ENCODE measurements around the gene VAC14. TPM values are rescaled to one million over a fixed set of nuclear protein-coding genes. Genes with fewer than 3 reads are reported as not detected.

The VAC14 gene
- total and polyA plus RNA-seq, 4 experiments from 2014 or later: 30.0 to 41.8 (median 39.2) TPM

- Histone ChIP-seq H3K27me3 (ENCODE audit: insufficient read depth, low read length) (no peaks in the 10 kb centered on the region), H3K4me3 (ENCODE audit: low read length in 2 of 2) (no peak overlapping the region), H3K4me1 (ENCODE audit: insufficient read depth, low read length) (peaks cover 11% of the 10 kb centered on the region), H3K27ac (ENCODE audit: low read depth, low read length) (no peak overlapping the region), H3K9me3 (ENCODE audit: control insufficient read depth in 1 of 2, low read length in 2 of 2) (no peaks in the 10 kb centered on the region), H3K36me3 (ENCODE audit: insufficient read depth, low read length) (peaks cover 5% of the 10 kb centered on the region)
- H3K27me3 Mint-ChIP-seq: no peaks in the 10 kb centered on the region
- peaks cover 30 to 33% of the 10 kb centered on the region in 2 donors for H3K36me3 Mint-ChIP-seq
- DNase-seq: no peak
- ChIA-PET CTCF (ENCODE audit: partially characterized antibody) (interaction anchor here (1.3 kb wide), 1 partner anchor 22 kb away, joined by 6 read pairs; no protein-coding TSS in a partner anchor), POLR2A (ENCODE audit: partially characterized antibody) (no interaction called here)
- H3K9me3 Mint-ChIP-seq: no peaks in the 10 kb centered on the region
- no peak overlapping the region for H3K4me3 Mint-ChIP-seq
- intact Hi-C loops (cut with micrococcal nuclease): no loop called here
- peak overlapping the region in 1 of 7 donors; percentile 37 for H3K27ac Mint-ChIP-seq
- H3K4me1 Mint-ChIP-seq: peaks cover 4 to 55% (median 9%) of the 10 kb centered on the region in 4 donors
These were observed 51.8 kb downstream of the VAC14 start for GRCh38 chr16:70749006-70749678.

GRCh38 chr16:70747703-70748631, 53.0 kb downstream of the VAC14 start:
- Histone ChIP-seq H3K27me3 (ENCODE audit: insufficient read depth, low read length) (no peaks in the 10 kb centered on the region), H3K4me1 (ENCODE audit: insufficient read depth, low read length) (peaks cover 11% of the 10 kb centered on the region), H3K4me3 (ENCODE audit: low read length in 2 of 2) (no peak overlapping the region), H3K9me3 (ENCODE audit: control insufficient read depth in 1 of 2, low read length in 2 of 2) (no peaks in the 10 kb centered on the region), H3K36me3 (ENCODE audit: insufficient read depth, low read length) (peaks cover 12% of the 10 kb centered on the region), H3K27ac (ENCODE audit: low read depth, low read length) (no peak overlapping the region)
- peaks cover 0 to 4% (median 0%) of the 10 kb centered on the region in 8 donors for H3K9me3 Mint-ChIP-seq
- peak overlapping the region in 3 of 7 donors; percentile 29 to 69 (median 42) for H3K27ac Mint-ChIP-seq
- ChIA-PET CTCF (ENCODE audit: partially characterized antibody) (interaction anchor here (1.3 kb wide), 1 partner anchor 24 kb away, joined by 6 read pairs; no protein-coding TSS in a partner anchor), POLR2A (ENCODE audit: partially characterized antibody) (no interaction called here)
- no peak for DNase-seq
- intact Hi-C loops (cut with micrococcal nuclease): loop anchor here (1.0 kb wide), 1 partner anchor 11 kb away; no protein-coding TSS in a partner anchor
- peaks cover 4 to 52% (median 9%) of the 10 kb centered on the region in 4 donors for H3K4me1 Mint-ChIP-seq
- H3K4me3 Mint-ChIP-seq: peak overlapping the region in 1 of 8 donors; percentile 10
- H3K36me3 Mint-ChIP-seq: peaks cover 39 to 42% of the 10 kb centered on the region in 2 donors
- H3K27me3 Mint-ChIP-seq: no peaks in the 10 kb centered on the region

- peaks cover 4 to 45% (median 9%) of the 10 kb centered on the region in 4 donors for H3K4me1 Mint-ChIP-seq
- POLR2A ChIA-PET (ENCODE audit: partially characterized antibody): interaction anchor here (0.7 kb wide), 1 partner anchor 9 kb away, joined by 3 read pairs; no protein-coding TSS in a partner anchor
- peaks cover 12% of the 10 kb centered on the region for H3K36me3 ChIP-seq (ENCODE audit: insufficient read depth, low read length)
These were observed 54.1 kb downstream of the VAC14 start for GRCh38 chr16:70746708-70747424.

GRCh38 chr16:70746040-70746707, 54.8 kb downstream of the VAC14 start:
- intact Hi-C loops (cut with micrococcal nuclease): no loop called here
- POLR2A ChIA-PET (ENCODE audit: partially characterized antibody): interaction anchor here (0.7 kb wide), 1 partner anchor 9 kb away, joined by 3 read pairs; no protein-coding TSS in a partner anchor
- no peaks in the 10 kb centered on the region for H3K27me3 Mint-ChIP-seq
- Histone ChIP-seq H3K27me3 (ENCODE audit: insufficient read depth, low read length) (no peaks in the 10 kb centered on the region), H3K27ac (ENCODE audit: low read depth, low read length) (no peak overlapping the region), H3K9me3 (ENCODE audit: control insufficient read depth in 1 of 2, low read length in 2 of 2) (no peaks in the 10 kb centered on the region), H3K36me3 (ENCODE audit: insufficient read depth, low read length) (peaks cover 12% of the 10 kb centered on the region), H3K4me3 (ENCODE audit: low read length in 2 of 2) (no peak overlapping the region), H3K4me1 (ENCODE audit: insufficient read depth, low read length) (peaks cover 11% of the 10 kb centered on the region)
- no peak for DNase-seq
- peaks cover 4 to 45% (median 9%) of the 10 kb centered on the region in 4 donors for H3K4me1 Mint-ChIP-seq
- H3K9me3 Mint-ChIP-seq: peaks cover 0 to 4% (median 0%) of the 10 kb centered on the region in 8 donors
- no peak overlapping the region for H3K4me3 Mint-ChIP-seq
- peak overlapping the region in 4 of 7 donors; percentile 15 to 69 (median 54) for H3K27ac Mint-ChIP-seq
- CTCF ChIA-PET (ENCODE audit: partially characterized antibody): no interaction called here
- peaks cover 40 to 46% of the 10 kb centered on the region in 2 donors for H3K36me3 Mint-ChIP-seq

More at GRCh38 chr16:70746708-70747424, 54.1 kb downstream of the VAC14 start:
- H3K4me3 Mint-ChIP-seq: peak overlapping the region in 2 of 8 donors; percentile 24 to 44
- Histone ChIP-seq H3K4me1 (ENCODE audit: insufficient read depth, low read length) (peaks cover 11% of the 10 kb centered on the region), H3K9me3 (ENCODE audit: control insufficient read depth in 1 of 2, low read length in 2 of 2) (no peaks in the 10 kb centered on the region), H3K4me3 (ENCODE audit: low read length in 2 of 2) (no peak overlapping the region), H3K27ac (ENCODE audit: low read depth, low read length) (no peak overlapping the region), H3K27me3 (ENCODE audit: insufficient read depth, low read length) (no peaks in the 10 kb centered on the region)
- CTCF ChIA-PET (ENCODE audit: partially characterized antibody): interaction anchor here (0.6 kb wide), 1 partner anchor 24 kb away, joined by 3 read pairs; no protein-coding TSS in a partner anchor
- no peaks in the 10 kb centered on the region for H3K27me3 Mint-ChIP-seq
- intact Hi-C loops (cut with micrococcal nuclease): loop anchor here (1.0 kb wide), 1 partner anchor 10 kb away; no protein-coding TSS in a partner anchor
- peaks cover 0 to 4% (median 0%) of the 10 kb centered on the region in 8 donors for H3K9me3 Mint-ChIP-seq
- peaks cover 40% of the 10 kb centered on the region in 2 donors for H3K36me3 Mint-ChIP-seq
- peak overlapping the region in 5 of 7 donors; percentile 36 to 69 (median 42) for H3K27ac Mint-ChIP-seq
- peak in 3 of 5 donors; percentile 14 to 77 (median 15) for DNase-seq

GRCh38 chr16:70745536-70746025, 55.4 kb downstream of the VAC14 start:
- Histone ChIP-seq H3K9me3 (ENCODE audit: control insufficient read depth in 1 of 2, low read length in 2 of 2) (no peaks in the 10 kb centered on the region), H3K27me3 (ENCODE audit: insufficient read depth, low read length) (no peaks in the 10 kb centered on the region), H3K36me3 (ENCODE audit: insufficient read depth, low read length) (peaks cover 12% of the 10 kb centered on the region), H3K4me3 (ENCODE audit: low read length in 2 of 2) (no peak overlapping the region), H3K4me1 (ENCODE audit: insufficient read depth, low read length) (peaks cover 11% of the 10 kb centered on the region), H3K27ac (ENCODE audit: low read depth, low read length) (no peak overlapping the region)
- ChIA-PET CTCF (ENCODE audit: partially characterized antibody) (no interaction called here), POLR2A (ENCODE audit: partially characterized antibody) (no interaction called here)
- Mint-ChIP-seq H3K36me3 (peaks cover 44 to 51% of the 10 kb centered on the region in 2 donors), H3K4me1 (peaks cover 9 to 42% (median 9%) of the 10 kb centered on the region in 4 donors), H3K4me3 (peak overlapping the region in 1 of 8 donors; percentile 67), H3K9me3 (peaks cover 0 to 4% (median 0%) of the 10 kb centered on the region in 8 donors), H3K27ac (peak overlapping the region in 1 of 7 donors; percentile 18), H3K27me3 (no peaks in the 10 kb centered on the region)
- DNase-seq: no peak
- intact Hi-C loops (cut with micrococcal nuclease): no loop called here

GRCh38 chr16:70744366-70744765, 56.6 kb downstream of the VAC14 start:
- Histone ChIP-seq H3K36me3 (ENCODE audit: insufficient read depth, low read length) (peaks cover 12% of the 10 kb centered on the region), H3K27ac (ENCODE audit: low read depth, low read length) (no peak overlapping the region), H3K27me3 (ENCODE audit: insufficient read depth, low read length) (no peaks in the 10 kb centered on the region), H3K4me3 (ENCODE audit: low read length in 2 of 2) (no peak overlapping the region), H3K4me1 (ENCODE audit: insufficient read depth, low read length) (peaks cover 12% of the 10 kb centered on the region), H3K9me3 (ENCODE audit: control insufficient read depth in 1 of 2, low read length in 2 of 2) (no peaks in the 10 kb centered on the region)
- no peak overlapping the region for H3K27ac Mint-ChIP-seq
- peaks cover 10 to 36% (median 11%) of the 10 kb centered on the region in 4 donors for H3K4me1 Mint-ChIP-seq
- CTCF ChIA-PET (ENCODE audit: partially characterized antibody): no interaction called here
- no peak for DNase-seq
- POLR2A ChIA-PET (ENCODE audit: partially characterized antibody): no interaction called here
- peaks cover 0 to 4% (median 0%) of the 10 kb centered on the region in 8 donors for H3K9me3 Mint-ChIP-seq
- no peak overlapping the region for H3K4me3 Mint-ChIP-seq
- H3K36me3 Mint-ChIP-seq: peaks cover 47 to 56% of the 10 kb centered on the region in 2 donors
- intact Hi-C loops (cut with micrococcal nuclease): no loop called here
- H3K27me3 Mint-ChIP-seq: no peaks in the 10 kb centered on the region
